ENCODE data around the gene NKTR. TPM values are rescaled to one million over a fixed set of nuclear protein-coding genes. Genes with fewer than 3 reads are reported as not detected.

NKTR gene
- total and polyA plus RNA-seq, 9 of the 15 experiments (the other 6 are each of a cell fraction or from before 2014, with no cell fraction given), result 19.7 to 123 (median 92.6) TPM

DNA sequence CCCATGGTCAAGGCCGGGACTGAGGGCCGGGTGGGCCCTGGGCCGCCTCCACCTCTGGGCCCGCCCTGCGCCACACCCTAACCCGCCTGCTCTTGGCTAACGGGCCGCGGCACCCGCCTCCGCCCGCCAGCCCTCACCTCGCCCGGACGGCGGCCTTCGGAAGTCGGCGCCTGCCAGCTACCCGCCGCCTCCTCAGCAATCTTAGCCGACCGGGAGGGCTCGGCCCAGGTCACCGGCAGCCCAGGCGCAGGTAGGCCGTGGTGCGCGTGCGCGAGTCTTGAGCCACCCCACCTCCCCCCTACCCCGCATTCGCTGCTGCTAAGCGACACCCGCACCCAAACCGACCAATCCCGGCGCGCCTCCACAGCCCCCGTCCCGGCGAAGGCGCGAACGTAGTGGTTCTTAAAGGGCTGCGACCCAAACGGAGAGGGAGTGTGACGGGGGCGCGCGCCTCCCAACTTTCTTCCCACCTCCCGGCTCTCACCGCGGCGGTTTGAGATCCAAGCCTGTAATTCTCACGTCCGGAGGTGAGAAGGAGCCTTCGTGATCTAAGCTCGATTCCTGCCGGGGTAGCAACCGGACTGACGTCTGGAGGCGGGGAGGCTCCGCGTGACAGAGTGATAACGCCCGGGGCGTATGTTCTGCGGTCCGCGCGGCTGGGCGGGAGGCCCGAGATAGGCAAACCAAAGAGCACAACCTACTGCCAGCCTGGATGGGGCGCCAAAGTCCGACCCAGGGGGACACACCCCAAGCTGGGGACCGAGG lies 18.6 kb upstream of the NKTR start, which contains the start of gene SEC22C:
SEC22C (minus strand) TSS at position 259 of the 765 bp plus-strand sequence. CDS start 12,921 bp downstream, outside the sequence.
- FAIRE-seq, result peak; percentile 88
- TF ChIP-seq, protein P1, sequence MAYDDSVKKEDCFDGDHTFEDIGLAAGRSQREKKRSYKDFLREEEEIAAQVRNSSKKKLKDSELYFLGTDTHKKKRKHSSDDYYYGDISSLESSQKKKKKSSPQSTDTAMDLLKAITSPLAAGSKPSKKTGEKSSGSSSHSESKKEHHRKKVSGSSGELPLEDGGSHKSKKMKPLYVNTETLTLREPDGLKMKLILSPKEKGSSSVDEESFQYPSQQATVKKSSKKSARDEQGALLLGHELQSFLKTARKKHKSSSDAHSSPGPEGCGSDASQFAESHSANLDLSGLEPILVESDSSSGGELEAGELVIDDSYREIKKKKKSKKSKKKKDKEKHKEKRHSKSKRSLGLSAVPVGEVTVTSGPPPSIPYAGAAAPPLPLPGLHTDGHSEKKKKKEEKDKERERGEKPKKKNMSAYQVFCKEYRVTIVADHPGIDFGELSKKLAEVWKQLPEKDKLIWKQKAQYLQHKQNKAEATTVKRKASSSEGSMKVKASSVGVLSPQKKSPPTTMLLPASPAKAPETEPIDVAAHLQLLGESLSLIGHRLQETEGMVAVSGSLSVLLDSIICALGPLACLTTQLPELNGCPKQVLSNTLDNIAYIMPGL (CRISPR knock-in tag; IDR thresholded peaks at IDR 0.05), result peak; percentile 89
- TF ChIP-seq U2AF1 (optimal IDR thresholded peaks at IDR 0.05; ENCODE audit: low read depth, low read length) (peak; percentile 32), ZNF274 (IDR thresholded peaks at IDR 0.05; ENCODE audit: borderline replicate concordance, low read depth, low read length) (no peak), ZNF311 (CRISPR knock-in tag; IDR thresholded peaks at IDR 0.05) (no peak), MAFF (IDR thresholded peaks at IDR 0.05; ENCODE audit: low read length) (no peak), JUN (IDR thresholded peaks at IDR 0.05; ENCODE audit: borderline replicate concordance, low read depth, low read length) (peak; percentile 67; the same call in 1 of the 2 replicates), JUN (CRISPR knock-in tag; IDR thresholded peaks at IDR 0.05; ENCODE audit: borderline replicate concordance) (no peak), PTBP1 (IDR thresholded peaks at IDR 0.05; ENCODE audit: low read depth, low read length) (no peak), RBM22 (IDR thresholded peaks at IDR 0.05; ENCODE audit: low read depth, low read length, poor library complexity, severe bottlenecking) (peak; percentile 91), MED1 (CRISPR knock-in tag; IDR thresholded peaks at IDR 0.05; ENCODE audit: borderline replicate concordance) (no peak), ZKSCAN1 (IDR thresholded peaks at IDR 0.05; ENCODE audit: low read depth, low read length) (0 out of 2 replicates have a peak, but pooled peaks have one; percentile 39), ELF2 (CRISPR knock-in tag; IDR thresholded peaks at IDR 0.05) (no peak), ZNF764 (CRISPR knock-in tag; IDR thresholded peaks at IDR 0.05; ENCODE audit: low read depth) (no peak)
- TF ChIP-seq, protein P2, sequence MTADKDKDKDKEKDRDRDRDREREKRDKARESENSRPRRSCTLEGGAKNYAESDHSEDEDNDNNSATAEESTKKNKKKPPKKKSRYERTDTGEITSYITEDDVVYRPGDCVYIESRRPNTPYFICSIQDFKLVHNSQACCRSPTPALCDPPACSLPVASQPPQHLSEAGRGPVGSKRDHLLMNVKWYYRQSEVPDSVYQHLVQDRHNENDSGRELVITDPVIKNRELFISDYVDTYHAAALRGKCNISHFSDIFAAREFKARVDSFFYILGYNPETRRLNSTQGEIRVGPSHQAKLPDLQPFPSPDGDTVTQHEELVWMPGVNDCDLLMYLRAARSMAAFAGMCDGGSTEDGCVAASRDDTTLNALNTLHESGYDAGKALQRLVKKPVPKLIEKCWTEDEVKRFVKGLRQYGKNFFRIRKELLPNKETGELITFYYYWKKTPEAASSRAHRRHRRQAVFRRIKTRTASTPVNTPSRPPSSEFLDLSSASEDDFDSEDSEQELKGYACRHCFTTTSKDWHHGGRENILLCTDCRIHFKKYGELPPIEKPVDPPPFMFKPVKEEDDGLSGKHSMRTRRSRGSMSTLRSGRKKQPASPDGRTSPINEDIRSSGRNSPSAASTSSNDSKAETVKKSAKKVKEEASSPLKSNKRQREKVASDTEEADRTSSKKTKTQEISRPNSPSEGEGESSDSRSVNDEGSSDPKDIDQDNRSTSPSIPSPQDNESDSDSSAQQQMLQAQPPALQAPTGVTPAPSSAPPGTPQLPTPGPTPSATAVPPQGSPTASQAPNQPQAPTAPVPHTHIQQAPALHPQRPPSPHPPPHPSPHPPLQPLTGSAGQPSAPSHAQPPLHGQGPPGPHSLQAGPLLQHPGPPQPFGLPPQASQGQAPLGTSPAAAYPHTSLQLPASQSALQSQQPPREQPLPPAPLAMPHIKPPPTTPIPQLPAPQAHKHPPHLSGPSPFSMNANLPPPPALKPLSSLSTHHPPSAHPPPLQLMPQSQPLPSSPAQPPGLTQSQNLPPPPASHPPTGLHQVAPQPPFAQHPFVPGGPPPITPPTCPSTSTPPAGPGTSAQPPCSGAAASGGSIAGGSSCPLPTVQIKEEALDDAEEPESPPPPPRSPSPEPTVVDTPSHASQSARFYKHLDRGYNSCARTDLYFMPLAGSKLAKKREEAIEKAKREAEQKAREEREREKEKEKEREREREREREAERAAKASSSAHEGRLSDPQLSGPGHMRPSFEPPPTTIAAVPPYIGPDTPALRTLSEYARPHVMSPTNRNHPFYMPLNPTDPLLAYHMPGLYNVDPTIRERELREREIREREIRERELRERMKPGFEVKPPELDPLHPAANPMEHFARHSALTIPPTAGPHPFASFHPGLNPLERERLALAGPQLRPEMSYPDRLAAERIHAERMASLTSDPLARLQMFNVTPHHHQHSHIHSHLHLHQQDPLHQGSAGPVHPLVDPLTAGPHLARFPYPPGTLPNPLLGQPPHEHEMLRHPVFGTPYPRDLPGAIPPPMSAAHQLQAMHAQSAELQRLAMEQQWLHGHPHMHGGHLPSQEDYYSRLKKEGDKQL (CRISPR knock-in tag; IDR thresholded peaks at IDR 0.05; ENCODE audit: borderline replicate concordance), result no peak

More for the DNA sequence above, 18.6 kb upstream of the NKTR start, which contains the start of gene SEC22C:
- peak; percentile 99 to 100 (median 100) for DNase-seq (ENCODE audit: extremely low read depth in 1 of 4, low spot score in 3 of 4)
- Histone ChIP-seq H3K36me3 (ENCODE audit: control insufficient read depth, insufficient read depth, low read length) (peaks cover 5% of the 10 kb centered on the region; the same call in 2 of the 3 replicates), H3K9me3 (replicated peaks; ENCODE audit: control insufficient read depth, insufficient read depth, low read depth, low read length) (no peaks in the 10 kb centered on the region), H3K27me3 (ENCODE audit: control insufficient read depth in 2 of 2, insufficient read depth in 2 of 2, low read length in 2 of 2) (no peaks in the 10 kb centered on the region), H4K20me1 (replicated peaks; ENCODE audit: control insufficient read depth, insufficient read depth, low read length) (no peaks in the 10 kb centered on the region), H2AFZ (ENCODE audit: low read depth, low read length) (peak within 1 kb of the TSS; percentile 85), H3K27ac (ENCODE audit: extremely low read depth, low read depth, low read length) (peak within 1 kb of the TSS; percentile 79), H3K79me2 (ENCODE audit: control insufficient read depth, insufficient read depth, low read length) (peaks cover 37% of the 10 kb centered on the region), H3K9ac (ENCODE audit: insufficient read depth in 1 of 2, low read depth in 2 of 2, low read length in 2 of 2) (peak within 1 kb of the TSS; percentile 89 to 93), H3K9me1 (ENCODE audit: control insufficient read depth, insufficient read depth, low read length) (no peaks in the 10 kb centered on the region), H3K4me3 (peak within 1 kb of the TSS; percentile 65), H3K4me2 (ENCODE audit: insufficient read depth, low read length) (peak within 1 kb of the TSS; percentile 92), H3K4me1 (replicated peaks in 1 of 2; ENCODE audit: control insufficient read depth in 2 of 2, insufficient read depth in 2 of 2, low read length in 2 of 2) (peaks cover 12 to 16% of the 10 kb centered on the region in 2 experiments; a peak in 3 of 5 replicates)
- ChIA-PET CTCF (ENCODE audit: low intra/inter-chr PET ratio) (interaction anchor here (0.5 to 1.2 kb wide), 2 partner anchors 7 to 19 kb away, joined by 4 read pairs; no protein-coding TSS in a partner anchor), POLR2A (interaction anchor here (0.5 to 3.2 kb wide), 14 partner anchors 9 to 1763 kb away, joined by 3 to 33 read pairs (median 4); partner anchors contain the start of genes NKTR and SS18L2)
- no TSS peak for BruUV-seq (replicated peaks)
- under 1% methylated on average over 61 of the region's 77 CpGs for WGBS (ENCODE audit: insufficient coverage, low coverage, missing lambda C conversion rate)
- intact Hi-C loops (cut with micrococcal nuclease), result loop anchor here (1.0 to 5.0 kb wide), 3 partner anchors 53 to 162 kb away; partner anchors contain the start of gene ZBTB47
- peak; percentile 95 for ATAC-seq
- in situ Hi-C loops (cut with MboI), result no loop called here

All from K562 (cell line).